NCI-H774 (cell line): ENCODE results near the gene SHMT2.

Experiments
- DNase-seq: peaks from one replicate; lab custom pipeline; 2025; lab: John Stamatoyannopoulos, UW

The SHMT2 gene

GRCh38 chr12:57215065-57215464 is 14.4 kb upstream of the SHMT2 start:
- DNase-seq, result no peak

- DNase-seq, result no peak
Measured at GRCh38 chr12:57215668-57216013, 13.9 kb upstream of the SHMT2 start.

GRCh38 chr12:57216014-57216911 is 13.2 kb upstream of the SHMT2 start, which contains the start of gene NXPH4:
TSS of gene NXPH4 (plus strand) at chr12:57216794. CDS start at chr12:57216970, 176 bp downstream.
- DNase-seq, result peak; percentile 57

GRCh38 chr12:57216921-57217879 is 12.3 kb upstream of the SHMT2 start:
- no peak for DNase-seq

DNA sequence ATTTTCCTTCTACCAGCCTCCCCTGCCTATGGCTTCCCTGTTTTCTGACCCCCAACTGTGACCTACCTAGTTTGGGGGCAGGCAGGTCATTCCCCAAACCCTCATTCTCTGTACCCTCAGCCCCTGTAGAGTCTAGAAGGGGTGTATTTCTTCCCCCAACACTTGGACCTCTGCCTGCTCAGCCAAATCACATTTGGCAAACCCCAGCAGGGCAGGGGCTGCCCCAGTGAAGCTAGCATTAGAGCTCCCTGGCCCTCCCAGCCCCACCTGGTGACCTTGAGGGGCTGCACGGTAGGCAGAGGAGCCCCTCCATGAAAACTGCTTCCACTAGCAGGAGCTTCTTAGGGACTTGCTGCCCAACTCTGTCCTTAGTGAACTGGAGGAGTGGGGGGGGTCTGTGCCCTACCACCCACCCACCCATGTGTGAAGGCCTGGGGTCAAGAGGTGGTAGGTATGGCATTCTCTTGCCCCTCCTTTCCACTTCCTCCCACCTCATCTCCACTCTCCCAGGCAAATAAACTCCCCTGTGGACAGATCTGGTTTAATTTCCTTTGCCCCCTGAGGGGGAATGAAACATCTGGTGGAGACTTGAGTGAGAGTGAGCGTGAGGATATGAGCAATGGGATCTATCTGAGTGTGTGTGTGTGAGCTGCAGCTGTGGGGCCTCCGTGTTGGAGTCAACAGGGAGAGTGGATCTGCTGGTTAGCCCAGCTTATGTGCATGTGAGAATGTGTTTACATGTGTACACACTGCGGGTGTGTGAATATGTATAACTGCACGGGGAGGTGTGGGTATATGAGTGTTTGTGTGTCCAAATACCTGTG is 11.3 kb upstream of the SHMT2 start:
- DNase-seq, result no peak

GRCh38 chr12:57219205-57219992 is 10.1 kb upstream of the SHMT2 start:
- DNase-seq, result no peak

- DNase-seq, result no peak
Measured at GRCh38 chr12:57219993-57220754, 9.3 kb upstream of the SHMT2 start.

DNA sequence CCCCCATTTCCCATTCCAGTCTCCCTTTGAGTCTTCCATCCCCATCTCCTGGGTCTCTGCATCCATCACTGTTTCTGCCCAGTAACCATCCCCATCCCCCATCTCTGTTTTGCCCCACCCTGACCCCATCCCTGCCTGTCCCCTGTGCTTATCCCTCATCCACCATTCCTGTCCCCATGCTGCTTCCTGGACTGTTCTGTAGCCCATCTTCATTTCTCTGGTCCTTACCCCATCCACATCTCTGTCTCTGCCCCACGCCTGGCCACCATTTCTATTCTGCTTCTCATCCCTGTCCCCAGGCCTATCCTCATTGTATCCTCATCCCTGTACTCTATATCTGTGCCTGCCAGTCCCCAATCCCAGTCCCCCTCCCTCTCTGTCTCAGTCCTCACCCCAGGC is 8.7 kb upstream of the SHMT2 start:
- no peak for DNase-seq

GRCh38 chr12:57221169-57221917 is 8.2 kb upstream of the SHMT2 start:
- no peak for DNase-seq

DNA sequence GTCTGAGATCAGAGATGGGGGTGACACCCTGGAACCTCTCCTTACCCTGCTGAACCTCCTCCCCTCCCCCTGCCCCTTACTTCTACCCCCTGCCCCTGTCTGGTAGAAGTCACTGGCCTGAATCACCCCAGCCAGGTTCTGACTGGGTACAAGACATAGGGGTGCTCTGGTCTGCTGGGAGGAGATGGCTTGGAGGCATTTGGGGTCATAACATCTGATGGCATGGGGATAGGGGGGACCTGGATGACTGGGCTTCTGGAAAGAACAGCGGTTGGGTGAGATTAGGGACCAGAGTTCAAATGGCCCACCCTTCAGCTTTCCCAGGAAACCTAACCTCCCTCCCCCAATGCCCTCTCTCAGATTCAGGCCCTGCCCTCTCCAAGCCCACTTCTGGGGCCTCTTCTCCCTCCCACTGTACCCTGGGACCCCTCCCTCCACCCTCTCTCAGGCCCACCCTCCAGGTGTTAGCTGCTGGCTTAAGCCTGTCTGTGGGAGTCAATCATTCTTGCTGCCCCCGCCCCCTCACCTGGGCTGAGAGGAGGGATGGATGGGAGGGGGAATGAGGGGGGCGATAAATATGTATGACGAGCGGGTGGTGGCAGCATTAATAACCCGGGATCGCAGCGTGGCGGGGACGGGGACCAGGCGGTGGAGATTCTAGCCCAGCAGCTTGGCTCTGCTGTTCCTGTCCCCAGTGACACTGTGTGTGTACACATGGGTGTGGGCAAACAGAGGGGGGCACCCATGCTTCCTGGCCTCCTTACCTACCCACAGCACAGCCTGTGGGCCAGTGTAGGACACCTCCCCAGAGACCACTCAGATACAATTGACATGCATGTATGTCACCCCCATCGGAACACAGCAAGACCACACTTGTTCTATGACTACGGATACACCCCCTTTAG is 7.0 kb upstream of the SHMT2 start:
- DNase-seq, result no peak

- DNase-seq, result no peak
Measured at GRCh38 chr12:57223191-57224165, 6.0 kb upstream of the SHMT2 start.

- no peak for DNase-seq
Measured at GRCh38 chr12:57224278-57224972, 5.1 kb upstream of the SHMT2 start.

DNA sequence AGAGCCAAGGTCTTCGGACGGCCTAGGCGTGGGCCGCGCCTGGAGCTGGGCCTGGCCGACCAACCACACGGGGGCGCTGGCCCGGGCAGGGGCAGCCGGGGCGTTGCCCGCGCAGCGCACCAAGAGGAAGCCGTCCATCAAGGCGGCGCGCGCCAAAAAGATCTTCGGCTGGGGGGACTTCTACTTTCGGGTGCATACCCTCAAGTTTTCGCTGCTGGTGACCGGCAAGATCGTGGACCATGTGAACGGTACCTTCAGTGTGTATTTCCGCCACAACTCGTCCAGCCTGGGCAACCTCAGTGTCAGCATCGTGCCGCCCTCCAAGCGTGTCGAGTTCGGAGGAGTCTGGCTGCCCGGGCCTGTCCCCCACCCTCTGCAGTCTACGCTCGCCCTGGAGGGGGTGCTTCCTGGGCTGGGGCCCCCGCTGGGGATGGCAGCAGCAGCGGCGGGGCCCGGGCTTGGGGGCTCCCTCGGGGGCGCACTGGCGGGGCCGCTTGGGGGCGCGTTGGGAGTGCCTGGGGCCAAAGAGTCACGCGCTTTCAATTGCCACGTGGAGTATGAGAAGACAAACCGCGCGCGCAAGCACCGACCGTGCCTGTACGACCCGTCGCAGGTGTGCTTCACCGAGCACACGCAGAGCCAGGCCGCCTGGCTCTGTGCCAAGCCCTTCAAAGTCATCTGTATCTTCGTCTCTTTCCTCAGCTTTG is 4.4 kb upstream of the SHMT2 start:
- no peak for DNase-seq

DNA sequence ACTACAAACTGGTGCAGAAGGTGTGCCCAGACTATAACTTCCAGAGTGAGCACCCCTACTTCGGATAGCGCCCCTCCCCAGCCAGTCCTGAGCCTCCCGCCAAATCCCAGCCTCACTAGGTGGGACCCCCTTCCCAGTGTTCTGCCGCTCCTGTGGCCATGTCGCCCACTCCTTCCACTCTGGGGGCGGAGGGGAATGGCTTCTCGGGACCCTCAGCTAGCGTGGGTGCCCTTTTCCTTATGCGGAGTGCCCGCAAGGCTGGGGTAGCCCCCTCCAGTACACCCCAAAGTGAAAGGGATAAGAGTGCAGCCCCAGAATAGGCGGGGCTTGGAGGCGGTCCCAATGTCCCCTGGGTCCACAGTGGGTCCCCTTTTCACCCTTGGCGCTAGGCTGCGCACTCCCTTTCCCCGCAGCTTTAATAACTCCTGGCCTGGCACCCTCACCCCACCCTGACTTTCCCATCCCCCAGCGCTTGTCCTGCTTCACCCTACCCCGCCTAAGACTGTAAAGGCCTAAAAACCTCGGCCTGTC is 3.8 kb upstream of the SHMT2 start:
- no peak for DNase-seq

GRCh38 chr12:57226588-57227314 is 2.8 kb upstream of the SHMT2 start:
- no peak for DNase-seq
